GM21786 (cell line): Measurements from ENCODE around the gene NBPF9.
"Not testable (repeated sequence)": the region's sequence is repeated elsewhere in the genome, so short reads cannot be mapped to it uniquely, and the experiment has no call there.

Experiments
- ATAC-seq: cut with Tn5 transposase; IDR thresholded peaks from one replicate; pipeline ENCODE4 v1.9.1; 2021; ENCODE audit not compliant: unreplicated experiment

NBPF9 gene

DNA sequence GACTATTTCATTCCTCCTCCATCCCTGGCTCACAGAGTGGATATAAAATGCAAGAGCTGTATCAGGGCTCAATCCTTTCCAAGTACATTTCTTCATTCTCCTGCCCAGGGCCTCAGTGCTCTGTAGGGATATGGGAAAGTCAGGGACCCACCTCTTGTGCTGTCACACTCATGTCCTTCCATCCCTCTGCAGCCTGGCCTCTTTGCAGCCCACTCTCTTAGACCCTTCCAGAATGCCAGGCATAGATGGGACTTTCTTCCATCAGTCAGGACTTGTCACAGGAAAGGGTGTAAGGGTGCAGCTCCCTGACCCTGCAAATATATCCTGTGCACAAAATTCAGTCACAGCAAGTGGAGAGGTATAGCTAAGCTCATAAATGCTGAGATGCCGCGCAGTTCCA, 86.7 kb downstream of the NBPF9 start:
- not testable (repeated sequence) for ATAC-seq

DNA sequence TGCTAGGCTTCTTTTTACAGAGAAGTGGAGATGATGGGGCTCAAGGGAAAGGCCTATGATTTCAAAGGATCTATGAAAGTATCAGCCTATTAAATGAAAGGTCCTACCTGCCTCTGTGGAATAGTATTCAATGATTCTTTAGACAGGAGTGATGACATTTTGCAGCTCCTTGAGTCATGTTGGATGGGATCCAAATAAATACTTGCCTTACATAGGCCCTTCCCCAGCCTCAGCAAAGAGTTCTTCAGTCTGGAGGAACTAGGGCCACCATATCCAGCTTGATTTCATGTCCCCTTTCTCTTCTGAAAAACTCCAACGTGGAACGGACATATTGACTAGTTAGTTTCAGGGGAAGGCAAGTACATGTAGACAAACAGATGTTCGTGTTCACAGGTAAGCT, 87.8 kb downstream of the NBPF9 start:
- ATAC-seq, result not testable (repeated sequence)

DNA sequence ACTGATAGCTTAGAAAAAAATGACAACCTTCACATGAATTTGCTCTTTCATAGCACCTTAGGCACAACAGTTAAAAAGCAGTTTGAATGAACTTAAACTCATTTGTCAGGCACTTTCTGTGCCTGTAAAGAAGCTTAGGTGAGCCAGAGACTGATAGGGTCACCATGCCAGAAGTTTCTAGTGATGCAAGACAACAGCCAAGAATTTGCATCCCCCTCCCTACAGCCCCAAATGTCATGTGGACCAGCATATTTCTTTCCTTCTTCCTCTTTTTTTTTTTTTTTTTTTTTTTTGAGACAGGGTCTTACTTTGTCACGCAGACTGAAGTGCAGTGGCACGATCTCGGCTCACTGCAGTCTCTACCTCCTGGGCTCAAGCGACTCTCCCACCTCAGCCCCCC, 89.8 kb downstream of the NBPF9 start:
- ATAC-seq, result not testable (repeated sequence)

DNA sequence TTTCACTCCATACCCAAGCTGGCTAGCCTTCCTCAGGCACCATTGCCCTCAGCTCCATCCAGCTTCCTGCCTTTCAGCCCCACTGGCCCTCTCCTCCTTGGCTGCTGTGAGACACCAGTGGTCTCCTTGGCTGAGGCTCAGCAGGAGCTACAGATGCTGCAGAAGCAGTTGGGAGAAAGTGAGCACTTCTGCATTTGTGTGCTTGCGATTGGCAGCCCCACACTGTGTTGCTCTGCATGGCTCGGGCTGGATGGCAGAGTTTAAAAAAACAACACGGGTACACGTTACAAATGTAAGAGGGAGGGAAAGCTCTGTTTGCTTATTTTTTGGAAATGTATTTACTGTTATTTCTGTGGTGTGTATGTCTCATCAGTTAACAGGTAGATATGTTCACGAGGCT, 90.8 kb downstream of the NBPF9 start:
- ATAC-seq, result not testable (repeated sequence)

DNA sequence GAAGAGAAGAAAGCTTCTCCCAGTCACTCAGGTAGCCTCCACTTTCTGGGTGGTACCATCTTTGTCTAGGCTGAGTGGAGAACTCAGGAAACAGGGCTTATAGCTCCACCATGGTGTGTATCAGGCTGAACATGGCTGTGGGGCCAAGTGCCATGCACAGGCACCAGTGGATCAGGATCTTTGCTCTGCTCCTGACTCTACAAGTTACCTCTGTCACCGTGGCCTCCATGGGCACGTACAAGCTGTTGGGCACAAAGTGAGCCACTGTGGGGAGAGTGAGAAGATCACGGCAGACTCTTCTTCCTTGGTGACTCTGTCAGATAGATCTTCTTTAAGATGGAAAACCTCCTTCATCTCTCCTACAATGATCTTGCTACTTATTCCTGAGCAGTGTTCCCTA, 93.6 kb downstream of the NBPF9 start:
- ATAC-seq, result not testable (repeated sequence)

DNA sequence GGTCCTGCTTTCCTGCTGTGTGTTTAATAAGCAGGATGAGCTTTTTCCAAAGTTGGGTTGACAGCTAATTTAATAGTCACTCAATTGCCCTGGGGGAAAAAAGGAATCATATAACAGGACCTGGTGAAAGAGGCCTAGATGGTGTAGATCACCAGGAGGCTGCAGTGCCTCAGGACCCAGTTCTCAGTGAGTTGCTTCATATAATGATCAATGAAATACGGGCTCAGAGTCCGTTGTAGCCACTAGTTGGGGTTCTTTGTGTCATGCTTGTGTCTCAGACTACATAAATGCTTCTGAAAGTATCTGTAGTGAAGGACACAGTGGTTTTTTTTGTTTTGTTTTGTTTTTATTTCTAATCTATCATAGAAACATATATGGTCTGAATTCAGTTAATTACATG, 94.6 kb downstream of the NBPF9 start:
- not testable (repeated sequence) for ATAC-seq

DNA sequence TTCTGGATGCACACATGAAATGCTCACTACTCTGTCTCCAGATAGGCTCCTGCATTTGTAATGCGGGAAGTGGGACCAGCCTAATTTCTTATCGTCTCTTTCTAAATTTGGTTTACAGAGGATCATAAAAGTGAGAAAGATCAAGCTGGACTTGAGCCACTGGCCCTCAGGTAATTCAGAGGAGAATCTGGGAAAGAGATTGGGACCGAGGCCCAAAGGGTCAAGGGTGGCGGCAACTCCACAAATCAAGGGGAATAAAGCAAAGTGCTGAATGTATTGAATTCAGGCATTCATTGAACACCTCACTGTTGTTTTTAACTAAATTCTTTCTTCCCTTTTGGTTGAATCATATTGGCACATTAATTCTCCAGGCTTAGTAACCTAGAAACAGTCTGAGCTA, 95.0 kb downstream of the NBPF9 start:
- not testable (repeated sequence) for ATAC-seq
